Caco-2 (cell line): ENCODE results near the gene GPALPP1. TPM values are rescaled to one million over a fixed set of nuclear protein-coding genes. Genes with fewer than 3 reads are reported as not detected.
"Not testable (repeated sequence)": the region's sequence is repeated elsewhere in the genome, so short reads cannot be mapped to it uniquely, and the experiment has no call there.

Experiments used
- BruUV-seq: library from RNA; stranded (reverse); fragments of 400-500 nt; replicated peaks from 2 replicates; lab custom pipeline; 2021; lab: Mats Ljungman, UMichigan
- CTCF ChIA-PET: fragments of 300-600 bp; sonication (Branson Sonifier 250); formaldehyde crosslinking; loops from one replicate; lab custom pipeline; 2022; ENCODE audit warnings: antibody characterized with exemption; lab: Charles Lee
- POLR2A ChIA-PET: fragments of 300-600 bp; sonication (Branson Sonifier 250); formaldehyde crosslinking; loops from one replicate; lab custom pipeline; 2022; ENCODE audit warnings: antibody characterized with exemption; lab: Charles Lee
- DNase-seq, 2 experiments: peaks; one replicate each; pipeline versions ENCODE4 v3.0.0 to v3.0.0-alpha.2; 2020 to 2022
- H3K27me3 ChIP-seq: replicated peaks from 2 replicates; pipeline ENCODE4 v1.6.0; 2011; ENCODE audit warnings: low read length; ENCODE audit not compliant: control insufficient read depth, insufficient read depth
- H3K36me3 ChIP-seq: 2 replicates; pipeline ENCODE4 v1.5.1; 2011; ENCODE audit warnings: low read length; ENCODE audit not compliant: control insufficient read depth, insufficient read depth
- H3K4me1 ChIP-seq: fragments of 250-450 bp; sonication (Bioruptor Pico); 2 replicates; pipeline ENCODE4 v1.5.1; 2020; ENCODE audit warnings: mild to moderate bottlenecking
- H3K4me3 ChIP-seq: 2 replicates; pipeline ENCODE4 v1.5.1; 2011; ENCODE audit warnings: low read depth, mild to moderate bottlenecking, control low read depth, low read length
- H3K9me3 ChIP-seq: fragments of 250-450 bp; sonication (Bioruptor Pico); 2 replicates; pipeline ENCODE4 v1.5.1; 2020; ENCODE audit warnings: mild to moderate bottlenecking, moderate library complexity
- H3K27ac Mint-ChIP-seq: one replicate; pipeline ENCODE4 v1.8.0; 2022; ENCODE audit warnings: mixed read lengths; ENCODE audit not compliant: unreplicated experiment
- H3K27me3 Mint-ChIP-seq: one replicate; pipeline ENCODE4 v1.8.0; 2022; ENCODE audit warnings: mixed read lengths; ENCODE audit not compliant: insufficient read depth, unreplicated experiment
- H3K36me3 Mint-ChIP-seq: one replicate; pipeline ENCODE4 v1.8.0; 2022; ENCODE audit warnings: mild to moderate bottlenecking, mixed read lengths; ENCODE audit not compliant: insufficient read depth, unreplicated experiment
- H3K4me1 Mint-ChIP-seq: one replicate; pipeline ENCODE4 v1.8.0; 2022; ENCODE audit warnings: low read depth, mixed read lengths; ENCODE audit not compliant: unreplicated experiment
- H3K4me3 Mint-ChIP-seq: one replicate; pipeline ENCODE4 v1.8.0; 2022; ENCODE audit warnings: mild to moderate bottlenecking, moderate library complexity, mixed read lengths; ENCODE audit not compliant: unreplicated experiment
- H3K9me3 Mint-ChIP-seq: one replicate; pipeline ENCODE4 v1.8.0; 2022; ENCODE audit warnings: mixed read lengths; ENCODE audit not compliant: unreplicated experiment
- intact Hi-C: fragments of 100-400 bp; cut with micrococcal nuclease; formaldehyde crosslinking; loops from one replicate; pipeline ENCODE4 v1.10.0; 2022; ENCODE audit not compliant: unreplicated experiment
- total RNA-seq: library from RNA; stranded (reverse); gene quantifications from 2 replicates; pipeline ENCODE4 v1.2.3, GENCODE V29; 2022
- TF ChIP-seq, protein P1 (sequence below), 2 experiments: fragments of 200-600 bp in 1 of 2; IDR thresholded peaks; 1 replicate in 1 of 2; 2 replicates in 1 of 2; pipeline versions ENCODE4 v1.5.1 to v1.8.0; 2011 to 2022; ENCODE audit warnings: antibody characterized with exemption in 1 of 2, control low read depth in 1 of 2, inconsistent platforms in 1 of 2, low read depth in 1 of 2, low read length in 1 of 2, mild to moderate bottlenecking in 1 of 2, moderate library complexity in 1 of 2; ENCODE audit not compliant: insufficient read depth in 1 of 2, severe bottlenecking in 1 of 2, unreplicated experiment in 1 of 2

The GPALPP1 gene
- total RNA-seq, 1 experiment from 2014 or later = 36.2 TPM

DNA sequence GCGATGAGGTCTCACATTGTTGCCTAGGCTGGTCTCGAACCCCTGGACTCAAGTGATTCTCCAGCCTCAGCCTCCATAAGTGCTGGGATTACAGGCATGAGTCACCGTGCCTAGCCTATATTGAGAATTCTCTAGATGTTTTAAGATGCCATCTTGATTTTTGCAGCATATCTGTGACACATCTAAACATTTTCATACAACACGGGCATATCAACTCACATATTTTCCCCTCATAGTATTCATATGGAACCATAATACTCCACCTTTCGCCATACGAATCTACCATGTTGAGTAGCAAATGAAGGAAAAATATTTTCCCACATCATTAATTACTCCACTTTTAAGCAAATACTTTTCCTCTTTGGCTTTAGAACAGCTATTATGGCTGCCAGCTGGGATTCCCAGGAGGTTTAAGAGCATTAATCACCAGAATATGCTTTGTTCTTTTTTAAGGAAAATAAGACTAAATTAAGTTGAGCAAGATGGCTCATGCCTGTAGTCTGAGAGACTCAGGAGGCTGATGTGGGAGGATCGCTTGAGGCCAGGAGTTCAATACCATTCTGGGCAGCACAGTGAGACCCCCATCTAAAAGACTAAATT is 74.0 kb downstream of the GPALPP1 start:
- Mint-ChIP-seq H3K4me3 (no peak overlapping the region), H3K36me3 (no peaks in the 10 kb centered on the region), H3K9me3 (no peaks in the 10 kb centered on the region), H3K4me1 (no peaks in the 10 kb centered on the region), H3K27me3 (no peaks in the 10 kb centered on the region), H3K27ac (no peak overlapping the region)
- no peak overlapping the region for H3K4me3 ChIP-seq
- H3K9me3 ChIP-seq = no peaks in the 10 kb centered on the region
- DNase-seq = no peak
- H3K36me3 ChIP-seq = no peaks in the 10 kb centered on the region
- no peaks in the 10 kb centered on the region; the same call in 1 of the 2 replicates for H3K27me3 ChIP-seq
- TF ChIP-seq, protein P1, sequence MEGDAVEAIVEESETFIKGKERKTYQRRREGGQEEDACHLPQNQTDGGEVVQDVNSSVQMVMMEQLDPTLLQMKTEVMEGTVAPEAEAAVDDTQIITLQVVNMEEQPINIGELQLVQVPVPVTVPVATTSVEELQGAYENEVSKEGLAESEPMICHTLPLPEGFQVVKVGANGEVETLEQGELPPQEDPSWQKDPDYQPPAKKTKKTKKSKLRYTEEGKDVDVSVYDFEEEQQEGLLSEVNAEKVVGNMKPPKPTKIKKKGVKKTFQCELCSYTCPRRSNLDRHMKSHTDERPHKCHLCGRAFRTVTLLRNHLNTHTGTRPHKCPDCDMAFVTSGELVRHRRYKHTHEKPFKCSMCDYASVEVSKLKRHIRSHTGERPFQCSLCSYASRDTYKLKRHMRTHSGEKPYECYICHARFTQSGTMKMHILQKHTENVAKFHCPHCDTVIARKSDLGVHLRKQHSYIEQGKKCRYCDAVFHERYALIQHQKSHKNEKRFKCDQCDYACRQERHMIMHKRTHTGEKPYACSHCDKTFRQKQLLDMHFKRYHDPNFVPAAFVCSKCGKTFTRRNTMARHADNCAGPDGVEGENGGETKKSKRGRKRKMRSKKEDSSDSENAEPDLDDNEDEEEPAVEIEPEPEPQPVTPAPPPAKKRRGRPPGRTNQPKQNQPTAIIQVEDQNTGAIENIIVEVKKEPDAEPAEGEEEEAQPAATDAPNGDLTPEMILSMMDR (IDR thresholded peaks at IDR 0.05; ENCODE audit: insufficient read depth in 1 of 2, low read depth in 1 of 2, low read length in 1 of 2, severe bottlenecking in 1 of 2, unreplicated experiment in 1 of 2) = no peak
- H3K4me1 ChIP-seq = no peaks in the 10 kb centered on the region
- ChIA-PET POLR2A (interaction anchor here (0.6 kb wide), 1 partner anchor 922 kb away, joined by 3 read pairs; no protein-coding TSS in a partner anchor), CTCF (no interaction called here)
- no TSS peak for BruUV-seq
- intact Hi-C loops = no loop called here

DNA sequence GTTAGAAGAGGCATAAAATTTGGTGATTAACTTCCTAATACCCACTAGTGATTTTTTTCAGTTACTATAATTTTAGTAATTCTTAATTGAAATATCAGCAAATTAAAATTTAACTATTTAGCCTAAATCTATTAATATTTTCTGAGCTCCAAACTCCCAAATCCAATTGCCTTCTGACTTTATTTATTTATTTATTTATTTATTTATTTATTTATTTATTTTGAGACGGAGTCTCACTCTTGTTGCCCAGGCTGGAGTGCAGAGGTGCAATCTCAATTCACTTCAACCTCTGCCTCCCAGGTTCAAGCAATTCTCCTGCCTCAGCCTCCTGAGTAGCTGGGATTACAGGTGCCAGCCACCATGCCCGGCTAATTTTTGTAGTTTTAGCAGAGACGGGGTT is 74.6 kb downstream of the GPALPP1 start:
- H3K36me3 ChIP-seq, H3K27me3 Mint-ChIP-seq, H3K4me3 ChIP-seq, intact Hi-C loops, H3K36me3 Mint-ChIP-seq, H3K27ac Mint-ChIP-seq, CTCF ChIA-PET, H3K4me1 ChIP-seq, H3K4me3 Mint-ChIP-seq, H3K9me3 ChIP-seq, H3K4me1 Mint-ChIP-seq, H3K9me3 Mint-ChIP-seq, POLR2A ChIA-PET, H3K27me3 ChIP-seq, DNase-seq, BruUV-seq: not testable (repeated sequence)

DNA sequence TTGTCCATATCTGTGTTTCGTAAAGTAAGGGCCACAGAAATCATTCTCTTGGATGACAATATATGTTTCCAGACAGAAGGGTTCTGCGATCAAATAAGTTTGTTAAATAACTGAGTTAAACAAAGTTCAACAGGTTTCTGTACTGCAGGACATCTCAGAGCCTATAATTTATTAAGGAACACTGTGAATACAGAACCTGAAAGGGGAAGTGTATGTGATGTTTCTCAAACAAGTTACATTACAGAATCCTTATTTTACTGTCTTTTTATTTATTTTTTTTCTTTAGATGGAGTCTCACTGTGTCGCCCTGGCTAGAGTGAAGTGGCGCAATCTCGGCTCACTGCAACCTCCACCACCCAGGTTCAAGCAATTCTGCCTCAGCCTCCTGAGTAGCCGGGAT is 75.6 kb downstream of the GPALPP1 start:
- Mint-ChIP-seq H3K4me1 (no peaks in the 10 kb centered on the region), H3K4me3 (no peak overlapping the region), H3K27ac (no peak overlapping the region), H3K27me3 (no peaks in the 10 kb centered on the region), H3K9me3 (no peaks in the 10 kb centered on the region), H3K36me3 (no peaks in the 10 kb centered on the region)
- no peaks in the 10 kb centered on the region for H3K36me3 ChIP-seq
- H3K27me3 ChIP-seq = no peaks in the 10 kb centered on the region; the same call in 1 of the 2 replicates
- no peak for DNase-seq
- ChIA-PET POLR2A (no interaction called here), CTCF (no interaction called here)
- no peaks in the 10 kb centered on the region for H3K9me3 ChIP-seq
- intact Hi-C loops = no loop called here
- no peaks in the 10 kb centered on the region for H3K4me1 ChIP-seq
- no TSS peak for BruUV-seq
- TF ChIP-seq, protein P1 (IDR thresholded peaks at IDR 0.05; ENCODE audit: insufficient read depth in 1 of 2, low read depth in 1 of 2, low read length in 1 of 2, severe bottlenecking in 1 of 2, unreplicated experiment in 1 of 2) = no peak
- no peak overlapping the region for H3K4me3 ChIP-seq
